Measurements from ENCODE around the gene IQCB1. TPM values are rescaled to one million over a fixed set of nuclear protein-coding genes. Genes with fewer than 3 reads are reported as not detected.
"Not testable (repeated sequence)": the region's sequence is repeated elsewhere in the genome, so short reads cannot be mapped to it uniquely, and the experiment has no call there.

The IQCB1 gene
- total RNA-seq, 1 donor from 2014 or later = 6.2 TPM

DNA sequence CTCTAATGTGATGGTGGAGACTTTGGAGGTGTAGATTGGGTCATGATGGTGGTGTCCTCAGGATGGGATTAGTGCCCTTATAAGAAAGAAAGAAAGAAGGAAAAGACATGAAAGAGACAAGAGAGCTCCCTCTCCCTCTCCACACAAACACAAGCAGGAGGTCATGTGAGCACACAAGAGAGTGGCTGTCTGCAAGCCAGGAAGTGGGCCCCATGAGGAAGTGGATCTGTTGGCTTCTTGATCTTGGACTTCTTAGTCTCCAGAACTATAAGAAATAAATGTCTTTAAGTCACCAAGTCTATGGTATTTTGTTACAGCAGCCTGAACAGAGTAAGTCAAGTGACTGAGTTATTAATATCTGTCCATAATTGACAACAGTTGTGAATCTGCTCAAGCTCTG is 17.1 kb downstream of the IQCB1 start:
- DNase-seq (ENCODE audit: low read depth in 2 of 2) = no peak

DNA sequence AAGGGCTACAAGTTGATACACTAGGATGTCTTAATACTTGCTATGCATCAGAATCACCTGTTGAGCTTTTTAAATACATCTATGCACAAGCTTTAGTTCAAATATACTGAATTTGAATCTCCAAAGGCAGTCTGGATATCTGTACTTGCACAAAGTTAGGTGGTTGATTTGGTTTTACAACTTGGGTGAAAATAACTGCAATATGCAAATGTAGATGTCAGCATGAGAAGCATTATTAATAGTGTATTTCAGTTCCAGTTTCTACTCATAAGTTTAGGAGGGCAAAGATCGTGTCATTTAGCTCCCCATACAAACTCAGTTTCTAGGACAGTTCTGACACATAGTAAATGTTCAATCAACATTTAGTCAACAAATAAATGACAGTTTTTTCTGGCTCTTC is 25.6 kb downstream of the IQCB1 start:
- DNase-seq (ENCODE audit: low read depth in 2 of 2) = no peak

DNA sequence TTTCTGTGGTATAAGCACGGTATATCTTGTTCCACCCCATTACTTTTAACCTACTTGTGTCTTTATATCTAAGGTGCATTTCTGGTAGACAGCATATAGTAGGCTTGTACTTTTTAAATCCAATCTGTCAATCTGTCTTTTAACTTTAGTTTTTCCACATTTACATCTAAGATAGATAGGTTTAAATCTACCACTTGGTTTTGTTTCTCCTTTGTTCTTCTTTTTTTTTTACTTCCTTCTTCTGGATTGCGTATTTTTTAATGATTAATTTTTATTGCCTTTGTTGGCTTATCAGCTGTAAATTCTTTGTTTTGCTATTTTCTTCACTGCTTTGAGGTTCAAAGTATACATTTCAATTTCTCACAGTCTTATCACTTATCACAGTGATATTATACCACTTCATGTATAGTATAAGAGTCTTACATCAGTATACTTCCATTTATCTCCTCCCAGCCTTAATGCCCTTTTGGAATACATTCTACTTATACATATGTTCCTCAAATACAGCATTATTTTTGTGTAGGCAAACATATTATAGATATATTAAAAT is 31.0 kb downstream of the IQCB1 start:
- no peak for DNase-seq (ENCODE audit: low read depth in 2 of 2)

DNA sequence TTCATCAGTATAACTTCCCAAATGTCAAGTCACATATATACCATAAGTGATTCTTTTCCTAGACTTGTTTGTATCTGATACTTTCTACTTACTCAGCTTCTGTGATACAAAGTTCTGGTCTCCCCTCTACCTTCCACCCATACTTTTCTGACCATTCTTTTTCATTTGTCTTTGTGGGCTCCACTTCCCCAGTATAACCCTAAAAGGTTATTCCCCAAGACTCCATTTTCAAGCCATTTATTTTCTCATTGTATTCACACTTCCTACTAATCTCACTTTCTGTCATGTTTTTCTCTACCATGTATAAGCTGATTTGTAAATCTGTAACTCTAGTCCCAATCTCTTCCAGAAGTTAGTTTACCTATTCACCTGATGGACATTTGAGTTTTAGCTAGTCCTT is 34.0 kb downstream of the IQCB1 start:
- no peak for DNase-seq (ENCODE audit: low read depth in 2 of 2)

DNA sequence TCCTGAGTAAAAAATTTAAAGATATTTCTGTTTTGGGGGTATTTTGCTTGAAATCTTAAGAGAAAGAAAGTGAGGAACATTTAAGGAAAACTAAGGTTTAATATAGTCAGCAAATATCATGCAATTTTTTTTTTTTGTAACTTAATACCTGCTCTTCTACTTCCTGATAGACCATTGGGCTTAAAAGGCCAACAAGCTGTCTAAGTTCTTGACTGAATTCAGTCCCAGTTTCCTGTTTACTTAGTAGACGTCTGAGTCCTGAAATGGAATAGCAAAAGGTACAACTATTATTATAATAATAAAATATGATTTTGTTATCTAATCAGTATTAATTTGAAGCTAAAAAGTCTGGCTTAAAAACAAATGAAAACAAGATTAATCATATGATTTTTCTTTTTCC is 37.9 kb downstream of the IQCB1 start:
- peak in 1 of 2 donors; percentile 57 for DNase-seq (ENCODE audit: low read depth in 2 of 2)

DNA sequence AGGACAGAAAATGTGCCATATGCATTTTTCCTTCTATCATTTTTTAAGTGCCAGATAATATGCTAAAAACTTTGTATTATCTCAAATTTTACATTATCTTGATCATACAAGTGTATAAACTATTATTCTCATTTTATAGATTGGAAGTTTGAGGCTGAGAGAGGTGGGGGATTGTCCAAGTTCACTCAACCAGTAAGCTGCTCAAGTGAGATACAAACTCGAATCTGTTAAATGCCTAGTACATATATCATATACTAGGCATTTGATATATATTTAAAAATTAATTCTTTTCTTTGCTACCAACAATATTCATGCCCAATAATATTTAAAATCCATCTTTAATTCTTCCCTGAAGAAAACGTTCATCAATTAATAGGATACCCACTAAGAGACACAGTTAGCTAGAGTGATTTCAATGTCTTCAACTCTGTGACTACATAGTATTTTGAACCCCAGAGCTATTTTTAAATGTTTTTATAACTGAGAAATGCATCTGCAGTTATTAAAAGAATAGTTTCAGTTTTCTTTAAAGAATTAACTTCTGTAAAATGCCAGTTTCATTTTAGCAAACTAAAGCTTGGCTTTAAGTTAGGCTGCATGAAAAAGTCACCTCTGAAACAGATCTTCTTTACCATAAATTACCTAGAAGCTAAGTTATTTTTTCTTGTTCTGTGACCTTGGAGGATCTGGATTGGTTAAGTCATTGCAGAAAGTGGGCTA is 40.4 kb downstream of the IQCB1 start:
- DNase-seq (ENCODE audit: low read depth in 2 of 2) = no peak

DNA sequence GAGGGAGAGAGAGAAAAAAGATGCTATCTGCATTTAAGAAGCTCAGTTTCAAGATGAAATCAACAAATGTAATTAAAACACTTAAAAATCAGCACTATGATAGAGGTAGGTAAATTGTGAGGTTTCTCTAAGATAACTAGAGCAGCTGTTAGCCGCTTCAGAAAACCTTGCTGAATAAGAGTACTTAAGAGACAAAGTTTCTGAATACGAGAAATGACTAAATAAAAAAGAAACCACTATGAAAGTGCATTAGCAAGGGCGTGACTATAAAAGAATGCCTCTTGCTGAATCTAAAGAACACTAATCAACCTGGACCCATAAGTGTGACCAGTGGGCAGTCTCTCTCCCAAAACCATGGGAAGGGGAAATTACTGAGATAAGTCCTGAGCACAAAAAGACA is 41.8 kb downstream of the IQCB1 start:
- DNase-seq (ENCODE audit: low read depth in 2 of 2) = no peak

DNA sequence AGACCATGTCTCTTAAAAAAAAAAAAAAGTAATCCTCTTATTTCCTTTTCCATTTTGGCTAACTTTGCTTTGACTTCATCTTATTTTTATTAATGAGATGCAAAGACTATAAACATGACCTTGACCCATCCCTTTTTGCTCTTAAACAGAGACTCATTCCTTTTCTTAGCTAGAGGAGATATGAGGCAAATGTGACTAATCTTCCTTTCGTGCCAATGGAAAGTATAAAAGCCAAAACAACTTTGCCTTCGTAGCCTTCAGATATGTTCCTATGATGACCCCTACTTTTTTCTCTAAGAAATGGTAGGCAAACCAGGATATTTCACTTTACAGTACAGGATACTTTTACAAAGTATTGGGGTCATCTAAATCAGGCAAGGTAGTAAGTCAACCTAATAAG is 48.4 kb downstream of the IQCB1 start:
- DNase-seq (ENCODE audit: low read depth in 2 of 2) = peak in 1 of 2 donors; percentile 85

DNA sequence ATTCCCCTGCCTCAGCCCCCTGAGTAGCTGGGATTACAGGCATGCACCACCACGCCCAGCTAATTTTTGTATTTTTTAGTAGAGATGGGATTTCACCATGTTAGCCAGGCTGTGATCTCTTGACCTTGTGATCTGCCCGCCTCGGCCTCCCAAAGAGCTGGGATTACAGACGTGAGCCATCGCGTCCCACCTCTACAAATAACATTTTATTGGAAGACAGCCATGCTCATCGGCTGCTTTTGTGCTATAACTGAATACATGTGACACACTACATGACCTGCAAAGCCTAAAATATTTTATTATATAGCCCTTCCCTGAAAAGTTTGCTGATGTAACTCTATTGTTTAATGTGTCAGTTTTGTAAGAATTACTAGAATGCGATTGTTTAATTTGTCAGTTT is 52.1 kb downstream of the IQCB1 start:
- not testable (repeated sequence) for DNase-seq (ENCODE audit: low read depth in 2 of 2)

DNA sequence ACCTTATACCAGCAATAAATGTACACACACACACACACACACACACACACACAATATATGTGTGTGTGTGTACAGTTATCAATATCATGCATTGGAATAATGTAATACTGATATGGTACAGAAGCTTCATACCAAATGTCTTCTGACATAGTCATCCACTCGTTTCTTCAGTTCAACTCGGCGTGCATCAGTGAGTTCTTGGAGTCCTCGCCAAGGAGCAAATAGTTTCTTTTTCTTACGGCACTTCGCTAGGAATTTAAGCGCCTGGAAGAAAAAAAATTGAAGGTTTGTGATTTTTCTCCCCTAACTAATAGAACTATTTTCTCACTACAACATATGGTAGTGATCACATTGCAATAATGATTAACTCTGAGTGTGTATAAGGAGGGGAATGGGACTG is 53.2 kb downstream of the IQCB1 start:
- DNase-seq (ENCODE audit: low read depth in 2 of 2) = no peak

DNA sequence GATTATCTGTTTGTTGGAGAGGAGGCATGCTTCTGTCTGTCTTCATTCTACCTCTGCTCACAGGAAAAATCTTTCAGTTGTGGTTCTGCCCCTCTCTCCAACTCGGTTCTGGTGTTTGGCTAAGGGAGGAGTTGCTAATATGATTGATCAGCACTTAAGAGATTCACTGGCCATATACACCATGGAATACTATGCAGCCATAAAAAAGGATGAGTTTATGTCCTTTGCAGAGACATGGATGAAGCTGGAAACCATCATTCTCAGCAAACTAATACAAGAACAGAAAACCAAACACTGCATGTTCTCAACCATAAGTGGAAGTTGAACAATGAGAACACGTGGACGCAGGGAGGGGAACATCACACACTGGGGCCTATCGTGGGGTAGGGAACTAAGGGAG is 59.8 kb downstream of the IQCB1 start:
- DNase-seq (ENCODE audit: low read depth in 2 of 2) = not testable (repeated sequence)

DNA sequence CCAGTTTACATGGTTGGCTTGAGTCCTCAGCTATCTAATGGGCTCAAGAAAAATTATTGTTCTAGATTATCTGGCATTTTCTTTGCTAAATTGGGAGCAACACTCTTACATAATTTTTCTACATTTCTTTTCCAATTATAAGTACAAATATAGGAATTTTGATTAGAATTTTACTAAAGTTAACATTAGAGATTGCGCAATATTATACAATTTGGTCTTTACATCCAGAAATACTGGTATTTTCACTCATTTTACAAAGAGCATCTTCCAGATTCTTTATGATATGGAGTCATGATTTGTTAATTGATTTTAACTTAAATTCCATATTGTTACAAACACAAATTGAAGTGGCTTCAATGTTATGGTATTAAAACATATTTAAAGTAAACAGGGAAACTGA is 65.6 kb downstream of the IQCB1 start:
- no peak for DNase-seq (ENCODE audit: low read depth in 2 of 2)

DNA sequence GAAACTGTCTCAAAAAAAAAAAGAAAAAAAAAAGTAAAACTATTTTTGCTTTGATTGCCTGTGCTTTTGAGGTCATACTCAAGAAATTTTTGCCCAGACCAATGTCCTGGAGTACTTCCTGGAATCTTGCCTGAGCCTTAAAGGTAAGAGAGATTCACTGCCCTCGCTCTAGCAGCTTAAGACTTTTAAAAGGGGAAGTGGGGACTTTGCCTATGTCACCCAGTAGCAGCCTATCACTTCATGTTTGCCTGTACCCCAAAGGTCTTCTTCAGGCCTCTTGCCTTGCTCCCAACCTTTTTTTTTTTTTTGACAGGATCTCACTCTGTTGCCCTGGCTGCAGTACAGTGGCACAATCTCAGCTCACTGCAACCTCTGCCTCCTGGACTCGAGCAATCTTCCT is 66.4 kb downstream of the IQCB1 start:
- no peak for DNase-seq (ENCODE audit: low read depth in 2 of 2)

DNA sequence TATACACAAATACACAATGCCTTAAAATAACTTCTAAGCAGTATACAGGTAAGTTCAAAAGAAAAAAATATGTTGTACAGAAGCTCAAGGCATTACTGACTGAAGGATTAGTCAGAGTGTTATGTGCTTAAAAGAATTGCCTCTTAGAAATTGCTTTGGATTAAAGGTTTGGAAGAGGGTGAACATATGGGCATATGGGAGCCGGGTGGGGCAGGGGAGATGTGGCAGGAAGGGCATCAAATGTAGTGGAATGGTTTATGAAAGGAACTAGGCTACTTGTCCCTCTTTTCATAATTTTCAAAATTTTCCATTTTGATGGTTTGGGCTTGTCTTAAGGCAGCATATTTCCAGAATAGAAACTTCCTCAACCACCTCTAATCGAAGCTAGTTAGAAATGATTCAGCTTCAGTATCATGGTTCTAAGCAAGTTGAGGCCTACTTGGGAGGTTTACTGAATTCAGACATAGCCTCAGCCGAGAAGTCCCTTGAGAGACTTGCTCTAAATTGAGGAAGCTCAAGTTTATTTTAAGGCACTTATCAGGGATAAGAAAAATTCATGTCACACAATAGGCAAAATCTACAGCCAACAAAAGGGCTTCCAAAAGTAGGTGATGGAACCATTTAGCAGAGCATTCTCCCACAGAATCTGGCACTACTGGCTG is 75.2 kb downstream of the IQCB1 start:
- DNase-seq (ENCODE audit: low read depth in 2 of 2) = no peak

DNA sequence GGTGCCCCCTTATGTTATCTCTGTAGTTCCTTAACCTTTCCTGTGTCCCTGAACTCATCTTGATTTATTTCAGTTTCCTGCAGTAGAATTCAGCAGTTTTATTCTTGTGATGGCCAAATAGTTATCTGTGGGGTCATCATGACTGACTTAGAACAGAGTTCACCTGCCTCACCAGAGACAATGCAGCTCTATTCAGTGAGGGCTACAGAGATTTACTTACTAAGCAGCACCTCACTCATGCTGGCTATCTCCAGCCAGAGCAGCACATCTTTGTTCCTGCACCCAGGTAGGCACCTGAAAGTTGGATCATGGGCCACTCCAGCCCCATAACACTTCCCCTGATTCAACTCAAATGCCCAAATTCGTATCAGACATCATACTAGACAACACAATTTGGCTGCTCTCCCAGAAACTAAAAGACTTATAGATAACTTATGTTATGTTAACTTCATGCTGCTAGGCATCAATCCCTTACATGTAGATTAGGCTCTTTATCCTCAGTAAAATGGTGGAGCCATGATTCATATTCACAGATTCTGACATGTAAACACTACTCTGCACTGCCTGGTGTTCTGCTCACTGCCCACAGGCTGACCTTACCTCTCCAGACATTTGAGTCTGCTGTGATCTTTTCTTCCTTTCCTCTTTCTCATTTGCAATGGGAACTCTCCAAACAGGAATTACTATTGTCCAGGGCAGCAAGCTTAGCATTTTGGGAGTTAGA is 76.0 kb downstream of the IQCB1 start:
- no peak for DNase-seq (ENCODE audit: low read depth in 2 of 2)

DNA sequence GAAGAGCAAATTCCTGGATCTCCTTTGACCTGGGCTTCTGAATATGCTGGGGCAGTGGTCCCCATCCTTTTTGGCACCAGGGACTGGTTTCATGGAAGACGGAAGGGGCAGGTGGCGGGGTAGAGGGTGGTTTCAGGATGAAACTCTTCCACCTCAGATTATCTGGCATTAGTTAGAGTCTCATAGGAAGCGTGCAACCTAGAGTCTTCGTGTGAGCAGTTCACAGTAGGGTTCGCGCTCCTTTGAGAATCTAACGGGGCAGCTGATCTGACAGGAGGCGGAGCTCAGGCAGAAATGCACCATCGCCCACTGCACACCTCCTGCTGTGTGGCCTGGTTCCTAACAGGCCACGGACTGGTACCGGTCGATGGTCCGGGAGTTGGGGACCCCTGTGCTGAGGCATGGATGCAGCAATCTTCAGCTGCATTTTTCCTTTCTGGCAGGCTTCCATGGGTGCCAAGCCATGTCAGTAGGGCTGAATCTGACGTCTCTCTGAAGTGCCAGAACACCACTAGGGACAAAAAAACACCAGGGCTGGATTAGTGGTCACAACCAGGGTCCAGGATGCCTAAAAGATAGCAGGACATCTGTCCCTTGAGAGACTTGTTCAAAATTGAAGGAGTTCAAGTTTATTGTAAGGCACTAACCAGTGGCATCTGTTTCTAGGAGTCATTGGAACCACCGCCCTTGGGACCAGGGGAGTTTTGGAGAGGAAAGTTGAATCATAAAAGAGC is 76.9 kb downstream of the IQCB1 start:
- no peak for DNase-seq (ENCODE audit: low read depth in 2 of 2)

DNA sequence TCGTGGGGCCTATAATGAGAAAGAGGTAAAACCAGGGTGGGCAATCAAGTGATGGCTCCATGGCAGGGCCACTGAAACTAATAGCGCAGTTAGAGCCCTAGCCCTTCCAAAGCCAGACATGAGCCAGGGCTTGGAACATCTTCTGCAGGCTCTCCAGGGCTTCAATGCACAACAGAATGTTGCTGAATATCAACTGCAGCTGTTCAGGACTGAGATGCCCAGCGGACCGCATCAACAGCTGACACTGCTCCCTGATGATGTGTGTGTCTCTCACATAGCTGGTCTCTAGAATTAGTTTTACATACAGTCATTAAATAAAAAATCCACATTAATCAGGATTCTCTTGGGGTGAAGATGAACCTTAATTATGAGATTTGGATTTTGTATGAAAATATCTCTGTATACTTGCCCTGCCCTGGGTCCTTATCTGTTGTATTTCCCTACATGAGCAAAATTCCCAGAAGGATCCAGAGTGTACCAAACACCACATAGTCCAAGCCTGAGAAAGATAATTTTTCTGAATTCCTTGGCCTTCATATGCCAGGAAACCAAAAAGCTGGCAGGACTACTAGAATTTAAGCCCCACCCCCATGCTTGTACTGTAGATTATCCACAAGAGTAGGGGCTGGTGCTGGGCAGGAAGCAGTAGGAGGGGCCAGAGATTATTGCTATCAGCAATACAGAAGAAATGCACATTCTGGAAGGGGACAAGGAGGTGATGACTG is 77.6 kb downstream of the IQCB1 start:
- DNase-seq (ENCODE audit: low read depth in 2 of 2) = no peak

DNA sequence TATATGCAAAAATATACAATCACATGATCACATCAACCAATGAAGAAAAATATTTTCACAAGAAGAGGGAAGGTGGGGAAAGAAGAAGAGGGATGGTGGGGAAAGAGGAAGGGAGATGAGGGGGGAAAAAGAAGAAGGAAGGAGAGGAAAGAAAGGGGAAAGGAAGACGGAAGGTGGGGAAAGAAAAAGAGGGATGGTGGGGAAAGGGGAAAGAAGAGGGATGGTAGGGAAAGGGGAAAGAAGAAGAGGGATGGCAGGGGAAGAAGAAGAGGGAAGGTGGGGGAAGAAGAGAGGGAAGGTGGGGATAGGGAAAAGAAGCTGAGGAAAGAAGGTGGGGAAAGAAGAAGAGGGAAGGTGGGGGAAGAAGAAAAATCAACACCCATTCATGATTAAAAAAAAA is 82.1 kb downstream of the IQCB1 start:
- no peak for DNase-seq (ENCODE audit: low read depth in 2 of 2)

DNA sequence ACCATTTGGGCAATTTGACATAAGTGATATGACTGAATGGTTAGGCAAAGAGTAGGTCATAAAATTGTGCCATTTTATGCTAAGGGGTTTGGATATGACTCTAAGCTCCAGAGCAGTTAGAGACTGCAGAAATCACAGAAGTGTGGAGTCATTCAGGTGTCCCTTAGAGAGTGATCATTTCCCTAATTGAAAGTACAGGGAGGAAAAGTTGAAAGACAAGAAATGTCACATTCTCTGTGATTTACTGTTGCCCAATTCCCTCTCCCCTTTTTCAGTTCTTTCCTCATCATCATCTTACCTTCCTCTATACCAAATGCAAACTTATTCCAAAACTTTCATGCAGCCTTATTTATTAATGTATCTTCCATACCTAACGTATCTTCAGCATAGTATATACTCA is 82.6 kb downstream of the IQCB1 start:
- no peak for DNase-seq (ENCODE audit: low read depth in 2 of 2)

DNA sequence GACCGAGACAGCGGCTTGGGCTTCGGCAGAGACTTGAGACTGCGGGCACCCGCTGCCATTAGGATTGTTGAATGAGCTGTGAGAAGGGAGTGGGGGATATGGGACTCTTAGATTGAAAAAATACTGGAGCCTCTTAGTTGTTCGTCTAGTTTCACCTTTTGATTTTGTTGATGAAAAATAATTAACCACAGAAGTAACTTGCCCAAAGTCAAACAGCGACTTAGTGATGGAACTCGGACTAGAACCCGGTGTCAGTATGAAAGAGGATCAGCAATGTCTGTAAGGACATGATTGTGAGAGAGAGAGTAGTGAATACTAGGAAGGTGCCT is 84.8 kb downstream of the IQCB1 start:
- no peak for DNase-seq (ENCODE audit: low read depth in 2 of 2)

All from lung microvascular endothelial cell (primary cell).